Measurements from ENCODE around the gene SMARCD3.

SMARCD3 gene

GRCh38 chr7:151213826-151214225 is 34.7 kb downstream of the SMARCD3 start:
- no peak for DNase-seq
- ChIA-PET CTCF (interaction anchor here (0.9 to 5.2 kb wide), 4 partner anchors 11 to 102 kb away, joined by 3 to 39 read pairs (median 4); partner anchors contain the start of gene ABCF2), POLR2A (no interaction called here)
- peaks cover 15 to 72% (median 49%) of the 10 kb centered on the region in 4 experiments for H3K36me3 ChIP-seq (ENCODE audit: control insufficient read depth in 4 of 4, insufficient read depth in 4 of 4, low read length in 3 of 4)
- H3K9me3 ChIP-seq (ENCODE audit: control extremely low read depth in 1 of 5, control insufficient read depth in 4 of 5, insufficient read depth in 2 of 5, low read depth in 1 of 5, low read length in 4 of 5) = no peaks in the 10 kb centered on the region
- no peaks in the 10 kb centered on the region for H3K27me3 ChIP-seq (replicated peaks in 2 of 5; ENCODE audit: control insufficient read depth in 4 of 5, insufficient read depth in 5 of 5, low read length in 4 of 5)
- H3K4me3 ChIP-seq (ENCODE audit: control insufficient read depth in 1 of 7, extremely low read depth in 1 of 7, insufficient read depth in 4 of 7, low read depth in 2 of 7, low read length in 6 of 7) = no peak overlapping the region
- peaks cover 0 to 2% (median 0%) of the 10 kb centered on the region in 4 experiments for H3K4me1 ChIP-seq (ENCODE audit: control extremely low read depth in 1 of 4, control insufficient read depth in 4 of 4, insufficient read depth in 4 of 4, low read length in 3 of 4)
- no peak overlapping the region for H3K27ac ChIP-seq (ENCODE audit: insufficient read depth in 1 of 2, low read depth in 1 of 2, low read length in 2 of 2, poor library complexity in 1 of 2, severe bottlenecking in 2 of 2)
- 97% methylated on average over 3 of the region's 3 CpGs for WGBS (ENCODE audit: insufficient coverage)

DNA sequence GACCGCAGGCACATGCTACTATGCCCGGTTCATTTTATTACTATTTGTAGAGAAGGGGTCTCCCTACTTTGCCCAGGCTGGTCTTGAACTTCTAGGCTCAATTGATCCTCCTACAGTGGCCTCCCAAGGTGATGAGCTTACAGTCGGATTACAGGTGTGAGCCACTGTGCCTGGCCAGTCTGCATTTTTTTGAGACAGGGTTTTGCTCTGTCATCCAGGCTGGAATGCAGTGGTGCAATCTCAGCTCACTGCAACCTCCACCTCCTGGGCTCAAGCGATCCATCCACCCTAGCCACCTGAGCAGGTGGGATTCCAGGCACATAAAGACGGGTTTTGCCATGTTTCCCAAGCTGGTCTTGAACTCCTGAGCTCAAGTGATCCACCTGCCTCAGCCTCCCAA is 35.9 kb downstream of the SMARCD3 start:
- WGBS (ENCODE audit: insufficient coverage) = 98% methylated on average over 5 of the region's 5 CpGs
- POLR2A ChIA-PET = no interaction called here
- no peak overlapping the region for H3K4me3 ChIP-seq (ENCODE audit: control insufficient read depth in 1 of 7, extremely low read depth in 1 of 7, insufficient read depth in 4 of 7, low read depth in 2 of 7, low read length in 6 of 7)
- H3K9me3 ChIP-seq (ENCODE audit: control extremely low read depth in 1 of 5, control insufficient read depth in 4 of 5, insufficient read depth in 2 of 5, low read depth in 1 of 5, low read length in 4 of 5) = no peaks in the 10 kb centered on the region
- H3K4me1 ChIP-seq (ENCODE audit: control extremely low read depth in 1 of 4, control insufficient read depth in 4 of 4, insufficient read depth in 4 of 4, low read length in 3 of 4) = peaks cover 3 to 13% (median 8%) of the 10 kb centered on the region in 4 experiments
- DNase-seq = no peak
- H3K27ac ChIP-seq (ENCODE audit: insufficient read depth in 1 of 2, low read depth in 1 of 2, low read length in 2 of 2, poor library complexity in 1 of 2, severe bottlenecking in 2 of 2) = no peak overlapping the region
- no peaks in the 10 kb centered on the region for H3K27me3 ChIP-seq (replicated peaks in 2 of 5; ENCODE audit: control insufficient read depth in 4 of 5, insufficient read depth in 5 of 5, low read length in 4 of 5)
- CTCF ChIA-PET = interaction anchor here (1.1 to 5.2 kb wide), 2 partner anchors 12 to 30 kb away, joined by 4 to 39 read pairs; partner anchors contain the start of gene ABCF2
- peaks cover 15 to 60% (median 37%) of the 10 kb centered on the region in 4 experiments for H3K36me3 ChIP-seq (ENCODE audit: control insufficient read depth in 4 of 4, insufficient read depth in 4 of 4, low read length in 3 of 4)

DNA sequence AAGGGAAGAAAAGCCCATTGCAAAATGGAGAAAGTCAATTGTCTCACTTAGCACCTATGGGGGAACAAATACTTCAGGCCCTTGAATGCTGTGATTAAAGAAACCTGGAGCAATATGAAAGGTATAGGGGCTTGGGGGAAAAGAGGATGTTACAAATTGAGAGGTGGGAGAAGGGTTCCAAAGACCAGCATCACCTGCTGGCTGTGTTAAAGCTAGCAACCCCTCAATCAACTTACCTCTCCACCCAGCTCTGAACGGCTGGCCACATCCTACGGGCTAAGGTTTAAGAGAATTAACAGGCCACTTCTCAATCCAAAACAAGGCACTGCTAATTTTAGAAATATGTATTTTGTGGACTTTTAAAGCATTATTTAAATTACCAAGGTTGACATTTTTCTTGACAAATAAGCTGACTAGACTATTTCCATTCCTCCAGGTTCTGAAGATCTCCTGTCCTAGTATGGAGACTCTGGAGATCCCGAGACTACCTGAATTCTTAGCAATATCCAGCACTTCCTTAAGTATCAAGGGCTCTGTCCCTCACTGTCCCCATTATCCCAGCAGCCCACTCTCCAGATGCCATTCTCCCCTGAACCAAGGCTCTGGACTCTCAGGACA is 37.2 kb downstream of the SMARCD3 start:
- Histone ChIP-seq H3K27ac (ENCODE audit: insufficient read depth in 1 of 2, low read depth in 1 of 2, low read length in 2 of 2, poor library complexity in 1 of 2, severe bottlenecking in 2 of 2) (no peak overlapping the region), H3K9me3 (ENCODE audit: control extremely low read depth in 1 of 5, control insufficient read depth in 4 of 5, insufficient read depth in 2 of 5, low read depth in 1 of 5, low read length in 4 of 5) (no peaks in the 10 kb centered on the region), H3K36me3 (ENCODE audit: control insufficient read depth in 4 of 4, insufficient read depth in 4 of 4, low read length in 3 of 4) (peaks cover 13 to 48% (median 30%) of the 10 kb centered on the region in 4 experiments), H3K4me3 (ENCODE audit: control insufficient read depth in 1 of 7, extremely low read depth in 1 of 7, insufficient read depth in 4 of 7, low read depth in 2 of 7, low read length in 6 of 7) (no peak overlapping the region), H3K27me3 (replicated peaks in 2 of 5; ENCODE audit: control insufficient read depth in 4 of 5, insufficient read depth in 5 of 5, low read length in 4 of 5) (no peaks in the 10 kb centered on the region), H3K4me1 (ENCODE audit: control extremely low read depth in 1 of 4, control insufficient read depth in 4 of 4, insufficient read depth in 4 of 4, low read length in 3 of 4) (peaks cover 8 to 27% (median 21%) of the 10 kb centered on the region in 4 experiments)
- ChIA-PET POLR2A (no interaction called here), CTCF (interaction anchor here (1.2 to 5.2 kb wide), 4 partner anchors 13 to 42 kb away, joined by 3 to 39 read pairs (median 6); partner anchors contain the start of gene ABCF2)
- no peak for DNase-seq
- 100% methylated on average over 1 of the region's 3 CpGs for WGBS (ENCODE audit: insufficient coverage)

- Histone ChIP-seq H3K4me3 (ENCODE audit: control insufficient read depth in 1 of 7, extremely low read depth in 1 of 7, insufficient read depth in 4 of 7, low read depth in 2 of 7, low read length in 6 of 7) (no peak within 1 kb of the TSS), H3K9me3 (ENCODE audit: control extremely low read depth in 1 of 5, control insufficient read depth in 4 of 5, insufficient read depth in 2 of 5, low read depth in 1 of 5, low read length in 4 of 5) (no peaks in the 10 kb centered on the region), H3K27me3 (replicated peaks in 2 of 5; ENCODE audit: control insufficient read depth in 4 of 5, insufficient read depth in 5 of 5, low read length in 4 of 5) (peaks cover 0 to 5% (median 0%) of the 10 kb centered on the region in 5 experiments), H3K27ac (ENCODE audit: insufficient read depth in 1 of 2, low read depth in 1 of 2, low read length in 2 of 2, poor library complexity in 1 of 2, severe bottlenecking in 2 of 2) (no peak within 1 kb of the TSS), H3K4me1 (ENCODE audit: control extremely low read depth in 1 of 4, control insufficient read depth in 4 of 4, insufficient read depth in 4 of 4, low read length in 3 of 4) (peaks cover 8 to 33% (median 26%) of the 10 kb centered on the region in 4 experiments), H3K36me3 (ENCODE audit: control insufficient read depth in 4 of 4, insufficient read depth in 4 of 4, low read length in 3 of 4) (peaks cover 8 to 38% (median 21%) of the 10 kb centered on the region in 4 experiments)
- 98% methylated on average over 10 of the region's 17 CpGs for WGBS (ENCODE audit: insufficient coverage)
- ChIA-PET CTCF (interaction anchor here (2.1 kb wide), 1 partner anchor 34 kb away, joined by 8 read pairs; no protein-coding TSS in a partner anchor), POLR2A (no interaction called here)
- no peak for DNase-seq
Observed at GRCh38 chr7:151210087-151210854, 38.2 kb downstream of the SMARCD3 start, which contains the start of gene H2BK1. TSS of gene H2BK1 (minus strand) at chr7:151210488. CDS start at chr7:151210318, 170 bp downstream.

DNA sequence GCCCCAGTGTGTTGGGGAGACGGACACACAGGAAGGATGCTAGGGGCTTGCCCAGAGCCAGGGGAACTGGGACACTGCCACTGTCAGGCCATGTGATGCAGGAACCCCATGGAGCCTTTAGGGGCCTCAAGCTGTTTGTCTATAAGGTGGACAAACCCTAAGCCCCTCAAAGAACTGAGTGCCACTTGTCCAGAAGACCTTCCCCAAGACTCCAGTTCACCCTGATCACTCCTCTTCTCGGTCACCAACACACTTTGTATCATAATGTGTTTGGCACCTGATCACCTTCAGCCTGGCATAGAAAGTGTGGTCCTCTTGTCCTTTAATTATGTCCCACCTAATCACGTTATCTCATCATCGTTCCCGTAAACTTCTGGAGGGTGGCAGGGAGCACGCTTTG is 38.9 kb downstream of the SMARCD3 start:
- CTCF ChIA-PET = no interaction called here
- POLR2A ChIA-PET = no interaction called here
- Histone ChIP-seq H3K4me1 (ENCODE audit: control extremely low read depth in 1 of 4, control insufficient read depth in 4 of 4, insufficient read depth in 4 of 4, low read length in 3 of 4) (peaks cover 8 to 35% (median 27%) of the 10 kb centered on the region in 4 experiments), H3K27me3 (replicated peaks in 2 of 5; ENCODE audit: control insufficient read depth in 4 of 5, insufficient read depth in 5 of 5, low read length in 4 of 5) (peaks cover 0 to 11% (median 2%) of the 10 kb centered on the region in 5 experiments), H3K4me3 (ENCODE audit: control insufficient read depth in 1 of 7, extremely low read depth in 1 of 7, insufficient read depth in 4 of 7, low read depth in 2 of 7, low read length in 6 of 7) (no peak overlapping the region), H3K27ac (ENCODE audit: insufficient read depth in 1 of 2, low read depth in 1 of 2, low read length in 2 of 2, poor library complexity in 1 of 2, severe bottlenecking in 2 of 2) (no peak overlapping the region), H3K36me3 (ENCODE audit: control insufficient read depth in 4 of 4, insufficient read depth in 4 of 4, low read length in 3 of 4) (peaks cover 4 to 31% (median 16%) of the 10 kb centered on the region in 4 experiments), H3K9me3 (ENCODE audit: control extremely low read depth in 1 of 5, control insufficient read depth in 4 of 5, insufficient read depth in 2 of 5, low read depth in 1 of 5, low read length in 4 of 5) (no peaks in the 10 kb centered on the region)
- 96% methylated on average over 6 of the region's 6 CpGs for WGBS (ENCODE audit: insufficient coverage)
- no peak for DNase-seq

- H3K9me3 ChIP-seq (ENCODE audit: control extremely low read depth in 1 of 5, control insufficient read depth in 4 of 5, insufficient read depth in 2 of 5, low read depth in 1 of 5, low read length in 4 of 5) = no peaks in the 10 kb centered on the region
- POLR2A ChIA-PET = interaction anchor here (1.7 kb wide), 1 partner anchor 24 kb away, joined by 6 read pairs; the partner anchor contains the start of gene CHPF2
- CTCF ChIA-PET = interaction anchor here (1.1 to 4.8 kb wide), 6 partner anchors 11 to 35 kb away, joined by 3 to 37 read pairs (median 5); partner anchors contain the start of genes ABCF2 and CHPF2
- H3K27ac ChIP-seq (ENCODE audit: insufficient read depth in 1 of 2, low read depth in 1 of 2, low read length in 2 of 2, poor library complexity in 1 of 2, severe bottlenecking in 2 of 2) = no peak overlapping the region
- peaks cover 8 to 35% (median 27%) of the 10 kb centered on the region in 4 experiments for H3K4me1 ChIP-seq (ENCODE audit: control extremely low read depth in 1 of 4, control insufficient read depth in 4 of 4, insufficient read depth in 4 of 4, low read length in 3 of 4)
- H3K4me3 ChIP-seq (ENCODE audit: control insufficient read depth in 1 of 7, extremely low read depth in 1 of 7, insufficient read depth in 4 of 7, low read depth in 2 of 7, low read length in 6 of 7) = no peak overlapping the region
- peaks cover 0 to 23% (median 4%) of the 10 kb centered on the region in 5 experiments for H3K27me3 ChIP-seq (replicated peaks in 2 of 5; ENCODE audit: control insufficient read depth in 4 of 5, insufficient read depth in 5 of 5, low read length in 4 of 5)
- H3K36me3 ChIP-seq (ENCODE audit: control insufficient read depth in 4 of 4, insufficient read depth in 4 of 4, low read length in 3 of 4) = peaks cover 0 to 19% (median 7%) of the 10 kb centered on the region in 4 experiments
- WGBS (ENCODE audit: insufficient coverage) = 91% methylated on average over 7 of the region's 9 CpGs
- no peak for DNase-seq
Observed at GRCh38 chr7:151208253-151208862, 40.1 kb downstream of the SMARCD3 start.

All from common myeloid progenitor, CD34-positive (primary cell).